ELF-1 (cell line): ENCODE results near the gene ELOVL6.
"Not testable (repeated sequence)": the region's sequence is repeated elsewhere in the genome, so short reads cannot be mapped to it uniquely, and the experiment has no call there.

Source experiments
- DNase-seq: peaks from one replicate; pipeline ENCODE4 v3.0.0-alpha.2; 2016; ENCODE audit warnings: low read depth, low spot score

ELOVL6 gene

DNA sequence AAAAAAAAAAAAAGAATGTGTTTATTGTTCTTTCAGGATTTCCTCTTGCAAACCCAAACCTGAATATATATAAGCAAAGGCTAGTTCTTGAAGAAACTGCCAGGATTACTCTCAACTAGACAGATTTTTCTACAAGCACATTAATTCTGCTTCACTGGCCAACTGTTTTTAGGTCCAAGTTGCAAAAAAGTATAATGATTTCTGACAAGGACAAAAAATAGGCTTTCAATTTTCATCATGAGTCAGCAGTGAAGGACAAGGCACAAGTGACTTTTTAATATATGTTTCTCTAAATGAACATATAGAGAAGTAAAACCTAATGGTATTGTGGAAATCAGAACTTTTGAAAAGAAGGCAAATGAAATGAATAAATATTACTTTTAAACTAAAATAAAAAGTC lies 73.7 kb downstream of the ELOVL6 start:
- no peak for DNase-seq

- no peak for DNase-seq
Observed at GRCh38 chr4:110122201-110122600, 76.2 kb downstream of the ELOVL6 start.

GRCh38 chr4:110120506-110120905 lies 77.9 kb downstream of the ELOVL6 start:
- no peak for DNase-seq

DNA sequence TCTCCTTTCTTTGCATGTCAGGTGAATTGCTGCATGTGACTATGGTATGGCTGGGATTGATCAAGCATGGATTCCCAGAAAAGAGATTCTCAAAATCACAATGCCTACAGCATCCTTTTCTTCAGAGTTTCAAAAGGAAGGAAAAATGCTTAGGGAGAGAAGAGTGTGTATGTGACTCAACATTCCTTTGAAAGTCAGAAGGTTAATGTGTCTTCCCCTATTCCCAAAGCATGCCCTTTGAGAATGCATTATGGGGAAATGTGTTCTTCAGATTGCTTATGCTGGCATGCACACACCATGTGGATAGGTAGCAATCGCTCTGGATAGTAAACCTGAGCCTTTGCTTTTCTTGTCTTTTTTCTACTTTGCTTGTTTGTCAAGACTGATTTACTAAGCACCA lies 78.5 kb downstream of the ELOVL6 start:
- no peak for DNase-seq

- DNase-seq, result peak; percentile 25
Observed at GRCh38 chr4:110119337-110119736, 79.1 kb downstream of the ELOVL6 start.

- no peak for DNase-seq
Observed at GRCh38 chr4:110112056-110112455, 86.4 kb downstream of the ELOVL6 start.

DNA sequence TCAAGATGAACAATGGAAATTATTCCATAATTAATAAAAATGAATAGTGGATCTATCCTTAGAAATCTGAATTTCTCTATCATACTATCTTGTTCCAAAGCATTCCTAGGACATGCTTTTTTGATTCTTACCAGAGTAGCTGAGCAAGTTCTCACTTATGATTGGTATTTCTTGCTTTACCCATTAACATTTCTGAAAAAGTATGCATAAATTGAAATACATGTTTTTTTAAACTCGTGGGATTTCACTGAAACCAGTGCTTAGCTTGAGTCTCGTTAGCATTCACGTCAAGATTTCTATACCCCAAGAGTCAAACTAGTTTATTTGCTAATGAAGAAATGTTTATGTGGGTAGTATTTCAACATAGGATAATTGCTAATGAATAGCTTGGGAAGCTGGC lies 89.0 kb downstream of the ELOVL6 start:
- no peak for DNase-seq

GRCh38 chr4:110108960-110109359 lies 89.5 kb downstream of the ELOVL6 start:
- DNase-seq, result no peak

DNA sequence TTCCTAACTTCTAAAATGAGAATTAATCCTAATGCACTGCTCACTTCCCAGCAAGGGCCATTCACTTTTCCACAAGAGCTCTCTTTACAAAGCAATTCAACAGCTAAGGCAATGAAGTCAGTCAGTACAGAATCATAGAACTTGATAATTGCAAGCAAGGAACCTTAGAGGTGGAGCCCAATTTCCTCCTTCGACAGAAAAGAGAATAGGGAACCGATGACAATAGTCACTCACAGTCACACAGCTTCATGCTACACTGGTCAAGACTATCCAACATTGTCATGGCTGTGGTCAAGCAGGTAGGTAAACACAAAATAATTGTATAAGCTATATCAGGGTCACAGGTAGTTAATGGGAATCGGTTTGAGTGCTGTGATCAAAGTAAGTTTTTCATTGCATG lies 90.0 kb downstream of the ELOVL6 start:
- no peak for DNase-seq

- DNase-seq, result no peak
Observed at GRCh38 chr4:110107866-110108265, 90.5 kb downstream of the ELOVL6 start.

DNA sequence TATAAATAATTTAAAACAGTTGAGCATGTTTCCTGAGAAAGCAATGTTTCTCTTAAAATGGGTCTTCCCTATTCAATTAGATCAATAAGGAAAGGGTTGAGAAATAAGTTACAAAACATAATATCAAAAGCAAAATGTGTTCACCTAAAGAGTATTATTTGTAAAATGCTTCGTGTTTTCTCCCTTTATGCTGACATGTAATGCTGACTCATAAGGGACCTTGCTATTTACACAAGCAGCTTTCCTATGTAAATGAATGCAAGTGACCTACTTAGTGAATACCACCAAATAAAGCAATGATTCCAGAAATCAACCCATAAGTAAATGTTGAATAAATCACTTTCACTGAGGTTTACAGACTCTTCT lies 91.5 kb downstream of the ELOVL6 start:
- DNase-seq, result no peak

GRCh38 chr4:110104661-110105060 lies 93.8 kb downstream of the ELOVL6 start:
- peak; percentile 26 for DNase-seq

DNA sequence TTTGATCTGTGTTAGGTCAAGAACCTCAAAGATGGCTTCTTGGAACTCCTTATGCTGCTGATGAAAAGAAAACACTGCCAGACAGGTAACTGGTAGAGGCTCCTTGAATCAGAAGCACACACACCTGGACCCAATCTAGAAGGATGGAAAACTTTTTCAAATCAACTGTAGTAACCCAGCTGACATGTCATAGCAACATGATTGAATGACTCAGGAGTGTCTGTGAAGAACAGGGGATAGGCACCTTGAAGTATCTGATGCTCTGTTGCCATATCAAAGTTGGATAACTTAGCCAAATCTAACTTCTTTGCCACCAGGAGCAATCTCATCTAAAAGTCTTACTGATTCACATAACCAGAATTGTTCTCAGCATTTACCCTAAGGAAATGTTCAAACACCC lies 98.8 kb downstream of the ELOVL6 start:
- no peak for DNase-seq

DNA sequence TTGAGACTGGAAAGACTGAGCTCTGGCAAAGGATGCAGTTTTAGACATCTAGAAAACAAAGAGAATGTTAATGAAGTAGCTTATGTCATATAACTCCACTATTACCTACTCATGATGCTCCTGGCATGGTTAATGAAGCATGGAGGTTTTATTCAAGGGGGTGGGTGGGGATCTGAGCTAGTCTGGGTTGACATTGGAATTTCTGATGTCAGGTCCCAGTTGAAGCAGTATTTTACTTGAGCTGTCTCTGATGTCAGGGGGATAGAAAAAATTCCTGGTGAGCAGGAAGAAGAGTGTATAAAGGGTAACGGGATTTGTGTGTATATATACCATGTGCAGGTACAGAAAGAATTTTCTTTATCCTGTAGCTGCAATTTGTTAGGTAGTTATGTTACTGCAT lies 102.0 kb downstream of the ELOVL6 start:
- DNase-seq, result no peak

DNA sequence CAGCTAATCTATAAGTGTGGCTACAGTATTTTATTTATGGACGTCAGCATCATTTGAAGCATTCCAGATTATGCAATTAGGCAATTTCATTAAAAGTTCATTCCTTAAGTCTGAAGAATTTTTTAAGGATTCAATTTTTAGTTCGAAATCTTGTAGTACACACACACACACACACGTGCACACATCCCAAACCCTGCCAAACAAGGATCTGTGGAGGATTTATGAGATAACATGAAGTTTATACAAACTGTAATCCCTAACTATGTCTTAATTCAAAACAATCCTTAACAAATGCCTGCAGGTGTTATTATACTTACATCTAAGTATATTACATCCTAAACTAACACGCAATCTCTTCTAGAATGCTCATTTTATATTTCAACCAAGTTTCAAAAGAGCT lies 105.8 kb downstream of the ELOVL6 start:
- DNase-seq, result no peak

- DNase-seq, result no peak
Observed at GRCh38 chr4:110091434-110092140, 106.8 kb downstream of the ELOVL6 start.

DNA sequence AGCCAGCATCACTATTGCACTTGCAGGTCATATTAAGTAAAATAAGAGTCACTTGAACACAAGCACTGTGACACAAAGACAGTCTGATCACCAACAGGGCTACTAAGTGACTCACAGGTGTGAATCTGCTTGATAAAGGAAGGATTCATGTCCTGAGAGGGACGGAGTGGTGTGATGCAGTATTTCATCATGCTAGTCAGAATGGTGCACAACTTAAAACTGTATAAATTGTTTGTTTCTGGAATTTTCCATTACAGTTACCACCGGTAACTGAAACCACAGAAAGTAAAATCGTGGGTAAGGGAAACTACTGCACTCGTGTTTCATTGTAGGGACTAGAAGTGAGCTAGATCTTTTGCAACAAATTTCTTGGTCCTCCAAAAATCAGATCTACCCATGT lies 109.7 kb downstream of the ELOVL6 start:
- no peak for DNase-seq

DNA sequence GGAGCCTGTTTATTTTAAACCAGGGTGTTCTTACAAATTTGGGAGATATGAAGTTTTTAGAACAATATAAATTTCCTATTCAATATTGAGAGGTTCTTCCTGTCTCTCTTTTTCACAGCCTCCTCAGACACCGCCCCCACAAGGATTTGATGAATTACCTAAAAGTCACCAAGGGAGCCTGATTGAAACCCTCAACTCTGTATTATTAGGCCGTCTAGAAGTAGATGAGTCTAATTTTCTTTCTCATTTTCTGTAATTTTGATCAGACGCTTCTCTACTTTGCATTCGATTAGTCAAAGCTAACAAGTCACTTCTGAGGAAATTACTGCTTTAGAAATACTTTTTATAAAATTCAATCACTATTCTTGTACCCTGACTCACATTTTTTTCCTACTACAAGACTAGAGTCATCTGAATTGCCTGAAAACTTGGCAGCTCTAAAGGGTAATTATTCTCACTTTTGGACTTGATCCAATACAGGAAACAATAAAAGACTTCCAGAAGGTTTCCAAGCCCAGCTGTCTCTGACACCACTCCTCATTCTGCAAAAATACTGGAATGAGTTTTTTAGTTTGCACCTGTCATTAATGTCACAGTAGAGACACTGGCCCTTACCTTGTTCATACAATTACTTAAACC lies 111.2 kb downstream of the ELOVL6 start:
- no peak for DNase-seq

GRCh38 chr4:110085131-110085530 lies 113.3 kb downstream of the ELOVL6 start:
- DNase-seq, result no peak

- DNase-seq, result no peak
Observed at GRCh38 chr4:110084154-110084553, 114.3 kb downstream of the ELOVL6 start.

- DNase-seq, result not testable (repeated sequence)
Observed at GRCh38 chr4:110078148-110078547, 120.3 kb downstream of the ELOVL6 start.

DNA sequence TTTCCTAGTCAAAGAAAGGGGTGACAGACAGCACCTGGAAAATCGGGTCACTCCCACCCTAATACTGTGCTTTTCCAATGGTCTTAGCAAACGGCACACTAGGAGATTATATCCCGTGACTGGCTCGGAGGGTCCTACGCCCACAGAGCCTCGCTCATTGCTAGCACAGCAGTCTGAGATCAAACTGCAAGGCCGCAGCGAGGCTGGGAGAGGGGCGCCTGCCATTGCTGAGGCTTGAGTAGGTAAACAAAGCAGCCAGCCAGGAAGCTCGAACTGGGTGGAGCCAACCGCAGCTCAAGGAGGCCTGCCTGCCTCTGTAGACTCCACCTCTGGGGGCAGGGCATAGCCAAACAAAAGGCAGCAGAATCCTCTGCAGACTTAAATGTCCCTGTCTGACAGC lies 121.6 kb downstream of the ELOVL6 start:
- DNase-seq, result not testable (repeated sequence)

DNA sequence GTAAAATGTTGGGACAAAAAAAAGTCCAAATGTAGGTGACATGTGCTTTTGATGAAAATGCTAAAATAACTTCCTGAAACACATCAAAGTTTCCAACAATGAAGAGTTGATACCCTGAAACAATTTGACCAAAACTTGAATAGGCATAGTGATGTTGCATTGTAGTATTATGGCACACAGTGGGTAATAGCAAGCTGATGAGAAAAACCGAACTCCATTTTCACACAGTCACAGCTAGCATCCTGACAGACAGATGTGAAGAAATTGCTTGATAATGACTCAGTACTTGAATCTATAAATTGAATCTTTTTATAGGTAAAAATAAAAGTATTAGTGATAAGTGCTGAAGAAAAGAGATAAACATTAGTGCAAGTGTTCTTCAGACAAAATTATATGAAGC lies 122.5 kb downstream of the ELOVL6 start:
- no peak for DNase-seq
